GM12874 (cell line): Measurements from ENCODE around the gene SRPK2.

Source experiments
- CTCF ChIP-seq: IDR thresholded peaks from 2 replicates; pipeline ENCODE4 v1.5.1; 2011; ENCODE audit warnings: low read depth, mild to moderate bottlenecking, control low read depth, low read length, moderate library complexity; ENCODE audit not compliant: insufficient read depth

The SRPK2 gene

GRCh38 chr7:105131033-105131656 lies 257.6 kb downstream of the SRPK2 start:
- no peak for TF ChIP-seq CTCF

GRCh38 chr7:105130580-105130979 lies 258.1 kb downstream of the SRPK2 start:
- TF ChIP-seq CTCF, result no peak

GRCh38 chr7:105130048-105130447 lies 258.7 kb downstream of the SRPK2 start:
- no peak for TF ChIP-seq CTCF

GRCh38 chr7:105127179-105127578 lies 261.5 kb downstream of the SRPK2 start:
- TF ChIP-seq CTCF, result no peak

GRCh38 chr7:105126436-105126975 lies 262.2 kb downstream of the SRPK2 start:
- TF ChIP-seq CTCF, result no peak

GRCh38 chr7:105125745-105126144 lies 263.0 kb downstream of the SRPK2 start:
- TF ChIP-seq CTCF, result no peak

- no peak for TF ChIP-seq CTCF
These were observed 266.1 kb downstream of the SRPK2 start for GRCh38 chr7:105122619-105123018.
